Activated CD8-positive, alpha-beta memory T cell treated with anti-CD3 and anti-CD28 coated beads, Interleukin-2, amount 10 ng/mL, durations not matched to agents 7 days and 5 days (primary cell): ENCODE results near the gene EFCAB11. TPM values are rescaled to one million over a fixed set of nuclear protein-coding genes. Genes with fewer than 3 reads are reported as not detected.

Experiments used
- ATAC-seq: fragments of 150-1000 bp; cut with Tn5 transposase; one replicate; pipeline ENCODE4 v1.10.0; 2021; ENCODE audit warnings: moderate library complexity
- CTCF ChIA-PET: fragments of 350-600 bp; sonication (Branson Sonifier 250); formaldehyde crosslinking; loops from one replicate; lab custom pipeline; 2021; ENCODE audit warnings: antibody characterized with exemption; lab: Charles Lee
- DNase-seq: peaks from one replicate; pipeline ENCODE4 v3.0.0-alpha.2; 2020
- H3K27ac Mint-ChIP-seq: one replicate; pipeline ENCODE4 v1.8.0; 2021; ENCODE audit warnings: mild to moderate bottlenecking, mixed read lengths
- H3K27me3 Mint-ChIP-seq: one replicate; pipeline ENCODE4 v1.8.0; 2021; ENCODE audit warnings: mixed read lengths
- H3K36me3 Mint-ChIP-seq: one replicate; pipeline ENCODE4 v1.8.0; 2021; ENCODE audit warnings: mild to moderate bottlenecking, mixed read lengths
- H3K4me1 Mint-ChIP-seq: one replicate; pipeline ENCODE4 v1.8.0; 2021; ENCODE audit warnings: mixed read lengths
- H3K4me3 Mint-ChIP-seq: one replicate; pipeline ENCODE4 v1.8.0; 2021; ENCODE audit warnings: mild to moderate bottlenecking, moderate library complexity, mixed read lengths
- H3K9me3 Mint-ChIP-seq: one replicate; pipeline ENCODE4 v1.8.0; 2022; ENCODE audit warnings: low read depth, mixed read lengths
- total RNA-seq, 2 experiments: library from RNA; stranded (reverse); gene quantifications; one replicate each; pipeline ENCODE4 v1.2.3, GENCODE V29; 2021

EFCAB11 gene
- total RNA-seq, 2 experiments from 2014 or later = 11.3 to 12.4 TPM

DNA sequence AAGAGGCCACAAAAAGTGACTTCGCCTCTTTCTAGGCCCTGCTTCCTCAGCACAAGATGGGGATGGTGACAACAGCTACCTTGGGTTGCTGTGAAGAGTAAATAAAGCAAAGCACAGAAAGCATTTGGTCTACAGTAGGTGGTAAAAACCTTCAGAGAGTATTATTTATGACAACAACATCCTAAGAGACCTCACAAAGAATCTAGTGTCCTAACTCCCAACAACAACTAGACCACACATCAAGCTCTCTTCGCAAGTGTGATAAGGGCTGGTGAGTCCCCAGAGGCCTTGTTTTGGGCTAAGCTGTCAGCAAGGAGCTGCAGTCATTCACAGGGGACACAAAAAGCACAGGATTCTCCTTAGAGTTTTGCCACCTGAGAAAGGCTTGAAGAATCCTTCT lies 84.9 kb downstream of the EFCAB11 start:
- H3K4me1 Mint-ChIP-seq = no peaks in the 10 kb centered on the region
- H3K9me3 Mint-ChIP-seq = no peaks in the 10 kb centered on the region
- no peak for ATAC-seq
- no peak overlapping the region for H3K27ac Mint-ChIP-seq
- no peak for DNase-seq
- peaks cover 2% of the 10 kb centered on the region for H3K36me3 Mint-ChIP-seq
- no peak overlapping the region for H3K4me3 Mint-ChIP-seq
- H3K27me3 Mint-ChIP-seq = no peaks in the 10 kb centered on the region
- CTCF ChIA-PET = no interaction called here

GRCh38 chr14:89866458-89866857 lies 88.1 kb downstream of the EFCAB11 start:
- ATAC-seq (no peak), DNase-seq (no peak)
- H3K4me1 Mint-ChIP-seq = no peaks in the 10 kb centered on the region
- no peaks in the 10 kb centered on the region for H3K9me3 Mint-ChIP-seq
- no peaks in the 10 kb centered on the region for H3K27me3 Mint-ChIP-seq
- CTCF ChIA-PET = no interaction called here
- no peak overlapping the region for H3K27ac Mint-ChIP-seq
- H3K4me3 Mint-ChIP-seq = no peak overlapping the region
- H3K36me3 Mint-ChIP-seq = peaks cover 3% of the 10 kb centered on the region

DNA sequence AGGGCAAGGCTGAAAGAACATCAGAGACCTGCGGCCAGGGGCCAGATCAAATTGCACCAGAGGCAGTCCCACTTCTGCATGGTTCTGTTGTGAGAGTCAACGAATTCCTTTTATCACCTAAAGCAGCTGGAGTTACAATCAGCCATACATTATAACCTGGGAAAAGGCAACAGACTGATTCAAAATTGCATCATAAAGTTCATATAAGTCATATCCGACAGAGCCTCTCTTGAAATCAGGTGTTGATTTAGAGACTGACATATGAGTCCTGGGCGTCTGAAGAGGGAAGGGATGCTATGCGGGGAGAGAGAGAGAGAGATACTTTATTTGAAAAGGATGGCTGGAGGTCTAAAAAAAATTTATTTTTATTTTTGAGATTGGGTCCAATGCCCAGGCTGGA lies 89.4 kb downstream of the EFCAB11 start:
- Mint-ChIP-seq H3K4me3 (no peak overlapping the region), H3K4me1 (no peaks in the 10 kb centered on the region), H3K27ac (no peak overlapping the region), H3K9me3 (peaks cover 3% of the 10 kb centered on the region), H3K27me3 (no peaks in the 10 kb centered on the region), H3K36me3 (peaks cover 6% of the 10 kb centered on the region)
- CTCF ChIA-PET = no interaction called here
- DNase-seq (no peak), ATAC-seq (no peak)

DNA sequence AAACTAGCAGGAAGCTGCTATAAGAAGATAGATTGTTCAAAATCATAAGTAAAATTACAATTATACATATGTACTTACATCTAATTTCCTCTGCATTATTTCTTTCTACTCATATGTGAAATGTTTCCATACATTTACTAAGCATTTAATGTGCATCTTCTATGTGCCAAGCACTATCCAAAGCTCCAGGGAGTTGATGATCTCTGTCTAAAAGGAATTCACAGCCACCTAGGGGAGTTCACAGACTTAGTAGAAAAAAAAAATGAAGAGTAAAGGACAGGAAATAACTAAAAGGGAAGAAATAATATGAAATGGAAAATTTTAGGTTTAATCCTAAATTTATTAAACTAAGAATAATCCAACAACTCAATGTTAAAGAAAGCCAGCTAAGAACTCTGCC lies 91.7 kb downstream of the EFCAB11 start:
- CTCF ChIA-PET = no interaction called here
- Mint-ChIP-seq H3K9me3 (peaks cover 3% of the 10 kb centered on the region), H3K27me3 (no peaks in the 10 kb centered on the region), H3K27ac (no peak overlapping the region), H3K4me1 (no peaks in the 10 kb centered on the region), H3K4me3 (no peak overlapping the region), H3K36me3 (peaks cover 6% of the 10 kb centered on the region)
- DNase-seq (no peak), ATAC-seq (no peak)

- no peak overlapping the region for H3K4me3 Mint-ChIP-seq
- peaks cover 3% of the 10 kb centered on the region for H3K9me3 Mint-ChIP-seq
- ATAC-seq (no peak), DNase-seq (no peak)
- CTCF ChIA-PET = no interaction called here
- peaks cover 6% of the 10 kb centered on the region for H3K36me3 Mint-ChIP-seq
- H3K27ac Mint-ChIP-seq = no peak overlapping the region
- no peaks in the 10 kb centered on the region for H3K27me3 Mint-ChIP-seq
- no peaks in the 10 kb centered on the region for H3K4me1 Mint-ChIP-seq
These were observed 92.9 kb downstream of the EFCAB11 start for GRCh38 chr14:89861630-89862029.

- CTCF ChIA-PET = interaction anchor here (1.1 kb wide), 1 partner anchor 10 kb away, joined by 5 read pairs; no protein-coding TSS in a partner anchor
- peaks cover 3% of the 10 kb centered on the region for H3K9me3 Mint-ChIP-seq
- H3K36me3 Mint-ChIP-seq = peaks cover 4% of the 10 kb centered on the region
- ATAC-seq (no peak), DNase-seq (no peak)
- H3K27ac Mint-ChIP-seq = no peak overlapping the region
- H3K4me3 Mint-ChIP-seq = no peak overlapping the region
- H3K27me3 Mint-ChIP-seq = no peaks in the 10 kb centered on the region
- no peaks in the 10 kb centered on the region for H3K4me1 Mint-ChIP-seq
These were observed 96.4 kb downstream of the EFCAB11 start for GRCh38 chr14:89858089-89858488.

- no peak for DNase-seq
- Mint-ChIP-seq H3K4me3 (no peak overlapping the region), H3K4me1 (no peaks in the 10 kb centered on the region), H3K36me3 (peaks cover 3% of the 10 kb centered on the region), H3K27ac (no peak overlapping the region), H3K27me3 (no peaks in the 10 kb centered on the region), H3K9me3 (peaks cover 3% of the 10 kb centered on the region)
- no peak for ATAC-seq
- CTCF ChIA-PET = interaction anchor here (1.1 kb wide), 1 partner anchor 8 kb away, joined by 5 read pairs; no protein-coding TSS in a partner anchor
These were observed 97.6 kb downstream of the EFCAB11 start for GRCh38 chr14:89856871-89857345.

GRCh38 chr14:89855961-89856656 lies 98.4 kb downstream of the EFCAB11 start:
- no peaks in the 10 kb centered on the region for H3K27me3 Mint-ChIP-seq

GRCh38 chr14:89853936-89854693 lies 100.4 kb downstream of the EFCAB11 start:
- H3K4me1 Mint-ChIP-seq = no peaks in the 10 kb centered on the region
- no peak overlapping the region for H3K27ac Mint-ChIP-seq
- H3K27me3 Mint-ChIP-seq = no peaks in the 10 kb centered on the region
- DNase-seq (no peak), ATAC-seq (no peak)
- H3K36me3 Mint-ChIP-seq = no peaks in the 10 kb centered on the region
- no peaks in the 10 kb centered on the region for H3K9me3 Mint-ChIP-seq
- CTCF ChIA-PET = no interaction called here
- H3K4me3 Mint-ChIP-seq = no peak overlapping the region

More at GRCh38 chr14:89855961-89856656, 98.4 kb downstream of the EFCAB11 start:
- no peak for ATAC-seq
- DNase-seq = no peak
- CTCF ChIA-PET = no interaction called here
- H3K27ac Mint-ChIP-seq = no peak overlapping the region
- no peaks in the 10 kb centered on the region for H3K4me1 Mint-ChIP-seq
- H3K36me3 Mint-ChIP-seq = peaks cover 1% of the 10 kb centered on the region
- H3K4me3 Mint-ChIP-seq = no peak overlapping the region
- peaks cover 1% of the 10 kb centered on the region for H3K9me3 Mint-ChIP-seq

GRCh38 chr14:89851106-89851505 lies 103.4 kb downstream of the EFCAB11 start:
- H3K4me3 Mint-ChIP-seq = no peak overlapping the region
- no peak overlapping the region for H3K27ac Mint-ChIP-seq
- CTCF ChIA-PET = interaction anchor here (0.6 kb wide), 1 partner anchor 10 kb away, joined by 3 read pairs; no protein-coding TSS in a partner anchor
- H3K9me3 Mint-ChIP-seq = no peaks in the 10 kb centered on the region
- H3K36me3 Mint-ChIP-seq = no peaks in the 10 kb centered on the region
- no peaks in the 10 kb centered on the region for H3K4me1 Mint-ChIP-seq
- H3K27me3 Mint-ChIP-seq = no peaks in the 10 kb centered on the region
- ATAC-seq = no peak
- DNase-seq = no peak

DNA sequence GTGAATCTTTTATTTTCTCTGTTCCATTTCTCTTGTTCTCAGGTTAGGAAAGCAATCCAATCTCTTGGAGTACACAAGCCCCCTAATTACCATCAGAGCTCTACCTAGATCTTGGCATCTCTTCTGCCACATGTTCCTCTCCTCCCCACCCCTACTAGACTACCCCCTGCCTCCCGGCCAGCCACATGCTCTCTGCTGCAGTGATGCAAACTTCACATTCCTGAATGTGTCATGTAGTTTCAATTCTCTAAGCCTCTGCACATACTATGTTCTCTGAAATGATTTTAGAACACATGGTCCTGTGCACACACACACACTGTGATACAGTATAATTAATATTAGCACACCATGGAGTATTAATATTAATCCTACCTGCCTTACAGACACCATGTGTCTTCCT lies 104.6 kb downstream of the EFCAB11 start:
- Mint-ChIP-seq H3K36me3 (no peaks in the 10 kb centered on the region), H3K27ac (no peak overlapping the region), H3K27me3 (no peaks in the 10 kb centered on the region), H3K9me3 (no peaks in the 10 kb centered on the region), H3K4me3 (no peak overlapping the region), H3K4me1 (no peaks in the 10 kb centered on the region)
- DNase-seq (no peak), ATAC-seq (no peak)
- CTCF ChIA-PET = no interaction called here

DNA sequence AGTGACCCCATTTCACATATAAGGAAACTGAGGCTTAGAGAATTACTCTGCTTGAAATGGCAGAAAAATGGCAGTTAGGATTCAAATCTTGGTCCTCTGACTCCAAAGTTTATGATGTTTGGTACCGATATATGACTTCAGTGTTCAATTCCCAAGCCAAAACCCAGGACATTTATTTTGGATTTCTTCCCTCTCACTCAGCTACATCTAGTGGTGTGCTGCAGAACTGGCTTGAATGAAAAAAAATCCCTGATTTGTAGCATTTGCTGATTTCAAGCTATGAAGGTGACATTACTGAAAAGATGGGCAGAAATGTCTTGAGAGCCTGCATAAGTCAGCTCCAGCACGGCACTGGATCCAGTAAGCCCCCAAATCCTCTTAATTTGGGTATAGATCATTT lies 106.4 kb downstream of the EFCAB11 start:
- Mint-ChIP-seq H3K27ac (no peak overlapping the region), H3K9me3 (no peaks in the 10 kb centered on the region), H3K27me3 (no peaks in the 10 kb centered on the region), H3K4me3 (no peak overlapping the region), H3K36me3 (no peaks in the 10 kb centered on the region), H3K4me1 (no peaks in the 10 kb centered on the region)
- DNase-seq (no peak), ATAC-seq (no peak)
- CTCF ChIA-PET = interaction anchor here (0.7 to 2.0 kb wide), 2 partner anchors 9 to 283 kb away, joined by 3 to 5 read pairs; no protein-coding TSS in a partner anchor

GRCh38 chr14:89845346-89845745 lies 109.2 kb downstream of the EFCAB11 start:
- no peak for ATAC-seq
- H3K27ac Mint-ChIP-seq = no peak overlapping the region
- no peaks in the 10 kb centered on the region for H3K4me1 Mint-ChIP-seq
- H3K4me3 Mint-ChIP-seq = no peak overlapping the region
- H3K9me3 Mint-ChIP-seq = no peaks in the 10 kb centered on the region
- H3K27me3 Mint-ChIP-seq = no peaks in the 10 kb centered on the region
- DNase-seq = no peak
- CTCF ChIA-PET = no interaction called here
- no peaks in the 10 kb centered on the region for H3K36me3 Mint-ChIP-seq

DNA sequence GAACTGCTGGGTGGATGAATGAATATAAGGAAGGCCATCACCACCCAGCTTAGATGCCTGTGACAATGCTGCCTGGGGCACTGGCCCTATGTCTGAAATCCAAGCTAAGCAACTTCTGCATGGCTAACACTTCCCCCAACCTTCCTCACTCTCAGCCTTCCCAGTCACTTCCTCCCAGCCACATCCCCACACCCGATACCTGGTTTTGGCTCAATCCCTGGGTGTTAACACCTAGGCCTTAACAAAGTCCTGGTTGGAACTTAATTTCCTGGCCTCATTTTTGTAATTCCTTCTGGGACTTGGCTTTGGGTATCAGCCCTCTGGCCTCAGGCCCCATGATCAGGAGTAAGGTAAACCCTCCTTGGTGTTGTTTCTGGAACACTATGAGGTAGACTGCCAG lies 110.0 kb downstream of the EFCAB11 start:
- no peak overlapping the region for H3K27ac Mint-ChIP-seq
- H3K36me3 Mint-ChIP-seq = no peaks in the 10 kb centered on the region
- CTCF ChIA-PET = no interaction called here
- no peaks in the 10 kb centered on the region for H3K27me3 Mint-ChIP-seq
- DNase-seq (no peak), ATAC-seq (no peak)
- no peak overlapping the region for H3K4me3 Mint-ChIP-seq
- no peaks in the 10 kb centered on the region for H3K4me1 Mint-ChIP-seq
- no peaks in the 10 kb centered on the region for H3K9me3 Mint-ChIP-seq
